ENCODE measurements around the gene PPARD.

PPARD gene

GRCh38 chr6:35297601-35298481 is 44.5 kb upstream of the PPARD start, which contains the start of gene DEF6:
Gene DEF6 (plus strand): TSS chr6:35297818. CDS start chr6:35297857, 39 bp downstream.
- TF ChIP-seq, protein P1, sequence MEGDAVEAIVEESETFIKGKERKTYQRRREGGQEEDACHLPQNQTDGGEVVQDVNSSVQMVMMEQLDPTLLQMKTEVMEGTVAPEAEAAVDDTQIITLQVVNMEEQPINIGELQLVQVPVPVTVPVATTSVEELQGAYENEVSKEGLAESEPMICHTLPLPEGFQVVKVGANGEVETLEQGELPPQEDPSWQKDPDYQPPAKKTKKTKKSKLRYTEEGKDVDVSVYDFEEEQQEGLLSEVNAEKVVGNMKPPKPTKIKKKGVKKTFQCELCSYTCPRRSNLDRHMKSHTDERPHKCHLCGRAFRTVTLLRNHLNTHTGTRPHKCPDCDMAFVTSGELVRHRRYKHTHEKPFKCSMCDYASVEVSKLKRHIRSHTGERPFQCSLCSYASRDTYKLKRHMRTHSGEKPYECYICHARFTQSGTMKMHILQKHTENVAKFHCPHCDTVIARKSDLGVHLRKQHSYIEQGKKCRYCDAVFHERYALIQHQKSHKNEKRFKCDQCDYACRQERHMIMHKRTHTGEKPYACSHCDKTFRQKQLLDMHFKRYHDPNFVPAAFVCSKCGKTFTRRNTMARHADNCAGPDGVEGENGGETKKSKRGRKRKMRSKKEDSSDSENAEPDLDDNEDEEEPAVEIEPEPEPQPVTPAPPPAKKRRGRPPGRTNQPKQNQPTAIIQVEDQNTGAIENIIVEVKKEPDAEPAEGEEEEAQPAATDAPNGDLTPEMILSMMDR (IDR thresholded peaks at IDR 0.05; ENCODE audit: low read length, missing control alignments): peak; percentile 73
- DNase-seq (ENCODE audit: low read depth): peak; percentile 87
- peak within 1 kb of the TSS; percentile 19 for H3K4me3 ChIP-seq (replicated peaks; ENCODE audit: low read depth, low read length)

- TF ChIP-seq, protein P1 (IDR thresholded peaks at IDR 0.05; ENCODE audit: low read length, missing control alignments): no peak
- DNase-seq (ENCODE audit: low read depth): no peak
- no peak overlapping the region for H3K4me3 ChIP-seq (replicated peaks; ENCODE audit: low read depth, low read length)
Measured at GRCh38 chr6:35298625-35299140, 43.7 kb upstream of the PPARD start.

GRCh38 chr6:35299674-35300073 is 42.7 kb upstream of the PPARD start:
- TF ChIP-seq, protein P1 (IDR thresholded peaks at IDR 0.05; ENCODE audit: low read length, missing control alignments): no peak
- H3K4me3 ChIP-seq (replicated peaks; ENCODE audit: low read depth, low read length): no peak overlapping the region
- DNase-seq (ENCODE audit: low read depth): no peak

DNA sequence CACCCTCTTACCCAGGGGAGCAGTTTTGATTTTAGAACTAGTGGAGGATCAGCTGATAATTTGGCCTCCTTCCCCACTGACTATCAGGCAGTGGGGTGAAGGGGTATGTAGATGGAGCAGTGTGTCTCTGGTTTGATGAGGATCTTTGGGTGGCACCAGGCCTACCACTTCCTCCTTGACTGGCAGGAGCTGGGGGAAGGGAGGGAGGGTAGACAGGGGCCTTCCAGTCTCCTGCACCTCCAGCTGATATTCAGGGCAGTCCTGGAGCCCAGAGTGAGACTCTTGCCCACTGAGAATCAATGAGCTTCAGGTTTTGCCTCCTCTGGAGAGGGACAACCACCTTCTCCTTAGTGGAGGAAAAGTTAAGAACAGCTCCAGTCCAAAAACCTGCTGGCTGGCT is 41.5 kb upstream of the PPARD start:
- no peak overlapping the region for H3K4me3 ChIP-seq (replicated peaks; ENCODE audit: low read depth, low read length)
- DNase-seq (ENCODE audit: low read depth): no peak
- TF ChIP-seq, protein P1 (IDR thresholded peaks at IDR 0.05; ENCODE audit: low read length, missing control alignments): no peak

DNA sequence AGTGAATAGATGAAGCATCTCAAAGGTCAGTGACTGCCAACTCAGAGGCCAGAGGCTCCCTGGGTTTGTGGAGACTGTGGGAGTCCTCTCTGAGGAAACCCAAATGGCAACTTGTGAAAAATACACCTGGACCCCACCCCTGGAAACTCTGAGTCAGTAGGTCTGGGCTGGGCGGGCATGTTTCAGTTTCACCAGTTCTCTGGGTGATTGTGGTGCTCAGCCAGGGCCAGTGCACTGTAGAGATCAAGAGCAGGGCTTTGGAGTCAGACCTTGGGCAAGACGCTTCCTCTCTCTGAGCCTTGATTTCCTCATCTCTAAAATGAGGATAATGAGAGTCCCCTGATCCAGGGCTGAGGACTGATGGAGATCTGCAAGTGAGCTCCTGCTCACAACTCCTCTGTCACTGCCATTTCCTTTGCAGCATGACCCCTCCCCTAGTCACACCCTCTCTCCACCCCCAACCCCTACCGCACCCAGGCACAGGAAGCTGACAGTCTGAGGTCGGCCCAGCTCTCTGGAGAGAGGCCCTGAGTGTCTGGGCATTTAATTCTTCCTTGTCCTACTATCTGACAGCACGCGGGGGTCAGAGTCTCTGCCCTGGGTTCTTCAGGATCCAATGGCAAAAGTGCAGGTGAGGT is 39.6 kb upstream of the PPARD start:
- peak; percentile 11 for DNase-seq (ENCODE audit: low read depth)
- TF ChIP-seq, protein P1 (IDR thresholded peaks at IDR 0.05; ENCODE audit: low read length, missing control alignments): no peak
- no peak overlapping the region for H3K4me3 ChIP-seq (replicated peaks; ENCODE audit: low read depth, low read length)

- no peak overlapping the region for H3K4me3 ChIP-seq (replicated peaks; ENCODE audit: low read depth, low read length)
- TF ChIP-seq, protein P1 (IDR thresholded peaks at IDR 0.05; ENCODE audit: low read length, missing control alignments): no peak
Measured at GRCh38 chr6:35304299-35304698, 38.1 kb upstream of the PPARD start.

More at GRCh38 chr6:35304299-35304698, 38.1 kb upstream of the PPARD start:
- no peak for DNase-seq (ENCODE audit: low read depth)

Measured in fibroblast of pulmonary artery (primary cell).